IPS-NIHi7 (cell line): Measurements from ENCODE around the gene NEFH.
"Not testable (repeated sequence)": the region's sequence is repeated elsewhere in the genome, so short reads cannot be mapped to it uniquely, and the experiment has no call there.

ENCODE experiments used
- DNase-seq: peaks from one replicate; pipeline ENCODE4 v3.0.0; 2012; ENCODE audit warnings: mixed read lengths; ENCODE audit errors: extremely low spot score

NEFH gene

DNA sequence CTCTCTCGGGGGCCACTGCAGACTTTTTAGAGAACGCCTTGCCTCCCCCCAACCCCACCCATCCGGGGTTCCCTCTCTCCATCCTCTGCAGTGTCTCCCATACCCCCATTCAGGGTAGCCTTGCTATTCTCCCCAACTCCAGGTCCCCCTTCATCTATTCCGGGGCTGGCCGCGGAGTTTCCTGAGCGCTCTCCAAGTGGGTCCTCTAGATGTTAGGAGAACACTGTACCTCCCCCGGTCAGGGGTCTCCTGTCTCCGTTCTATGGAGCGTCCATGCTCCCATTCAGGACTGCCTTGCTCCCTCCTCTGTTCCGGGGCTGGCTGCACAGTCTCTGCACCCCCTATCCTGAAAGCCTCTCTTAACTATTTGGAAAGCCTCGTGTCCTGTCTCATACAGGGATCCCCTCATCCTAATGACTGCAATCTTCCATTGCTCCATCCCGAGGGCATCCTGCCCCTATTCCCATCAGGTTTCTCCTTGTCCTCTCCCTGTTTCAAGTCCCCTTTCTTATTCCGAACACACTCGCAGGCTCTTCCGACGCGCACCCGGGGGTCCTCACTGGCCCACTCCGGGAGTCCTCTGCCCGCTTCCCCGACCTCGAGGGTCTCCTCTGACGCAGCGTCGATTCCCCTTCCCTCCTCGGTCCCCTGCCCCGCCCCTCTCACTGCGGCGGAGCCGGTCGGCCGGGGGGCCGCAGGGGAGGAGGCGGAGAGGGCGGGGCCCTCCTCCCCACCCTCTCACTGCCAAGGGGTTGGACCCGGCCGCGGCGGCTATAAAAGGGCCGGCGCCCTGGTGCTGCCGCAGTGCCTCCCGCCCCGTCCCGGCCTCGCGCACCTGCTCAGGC lies at the start of gene NEFH:
TSS of gene NEFH (plus strand) at position 802 of the 845 bp plus-strand sequence. CDS start 45 bp downstream, outside the sequence.
- peak; percentile 45 for DNase-seq

DNA sequence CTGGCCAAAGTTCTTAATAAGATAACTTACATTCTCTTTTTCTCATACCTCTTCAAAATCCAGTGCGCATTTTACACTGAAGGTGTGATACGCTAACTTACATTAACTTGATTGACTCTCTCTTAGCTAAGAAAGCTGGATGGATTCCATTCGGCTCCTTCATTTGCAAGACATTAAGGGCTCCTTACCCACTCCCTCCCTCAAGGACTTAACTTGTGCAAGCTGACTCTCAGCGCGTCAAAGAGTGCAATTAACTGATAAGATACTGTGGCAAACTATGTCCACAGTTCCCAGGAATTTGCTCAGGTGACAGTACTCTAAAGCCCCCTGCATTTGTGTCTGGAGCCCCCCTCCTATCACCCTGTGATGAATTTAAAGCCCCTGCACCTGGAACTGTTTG lies 48.0 kb upstream of the NEFH start:
- DNase-seq, result no peak

DNA sequence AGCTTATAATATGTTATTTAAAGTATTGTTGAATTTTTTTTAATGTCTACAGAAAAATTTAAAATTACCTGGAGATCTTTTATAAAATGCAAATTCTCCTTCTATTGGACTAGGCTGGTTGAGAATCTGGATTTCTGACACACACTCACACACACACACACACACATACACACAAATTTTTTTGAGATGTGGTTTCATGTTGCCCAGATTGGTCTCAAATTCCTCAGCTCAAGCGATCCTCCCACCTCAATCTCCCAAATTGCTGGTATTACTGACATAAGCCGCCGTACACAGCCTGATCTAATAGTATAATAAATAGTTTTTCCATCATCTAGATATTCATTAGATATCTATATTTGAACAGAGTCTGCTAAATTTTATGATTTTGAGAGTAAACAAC lies 46.2 kb upstream of the NEFH start:
- no peak for DNase-seq

GRCh38 chr22:29434288-29434687 lies 45.7 kb upstream of the NEFH start:
- DNase-seq, result no peak

GRCh38 chr22:29435236-29436136 lies 44.5 kb upstream of the NEFH start:
- no peak for DNase-seq

DNA sequence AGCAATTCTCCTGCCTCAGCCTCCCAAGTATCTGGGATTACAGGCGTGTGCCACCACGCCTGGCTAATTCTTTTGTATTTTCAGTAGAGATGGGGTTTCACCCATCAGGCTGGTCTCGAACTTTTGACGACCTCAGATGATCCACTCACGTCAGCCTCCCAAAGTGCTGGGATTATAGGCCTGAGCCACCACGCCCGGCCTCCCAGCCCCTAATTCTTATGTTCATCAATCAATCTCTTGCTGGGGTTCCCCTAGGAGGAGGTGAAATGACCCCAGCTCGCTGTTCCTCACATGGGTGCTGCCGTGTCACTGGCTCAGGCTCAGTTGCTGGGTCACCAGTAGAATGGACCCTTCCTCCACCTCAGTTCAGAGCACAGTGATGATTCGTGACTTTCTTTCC lies 41.7 kb upstream of the NEFH start, which contains the start of gene RFPL1:
TSS of gene RFPL1 (plus strand) at position 301 of the 400 bp plus-strand sequence.
- DNase-seq, result not testable (repeated sequence)

- DNase-seq, result no peak
These were observed 37.0 kb upstream of the NEFH start for GRCh38 chr22:29442976-29443375.

GRCh38 chr22:29443452-29443851 lies 36.6 kb upstream of the NEFH start:
- DNase-seq, result no peak

GRCh38 chr22:29443861-29444792 lies 35.9 kb upstream of the NEFH start:
- DNase-seq, result no peak

GRCh38 chr22:29445508-29445907 lies 34.5 kb upstream of the NEFH start:
- DNase-seq, result no peak

DNA sequence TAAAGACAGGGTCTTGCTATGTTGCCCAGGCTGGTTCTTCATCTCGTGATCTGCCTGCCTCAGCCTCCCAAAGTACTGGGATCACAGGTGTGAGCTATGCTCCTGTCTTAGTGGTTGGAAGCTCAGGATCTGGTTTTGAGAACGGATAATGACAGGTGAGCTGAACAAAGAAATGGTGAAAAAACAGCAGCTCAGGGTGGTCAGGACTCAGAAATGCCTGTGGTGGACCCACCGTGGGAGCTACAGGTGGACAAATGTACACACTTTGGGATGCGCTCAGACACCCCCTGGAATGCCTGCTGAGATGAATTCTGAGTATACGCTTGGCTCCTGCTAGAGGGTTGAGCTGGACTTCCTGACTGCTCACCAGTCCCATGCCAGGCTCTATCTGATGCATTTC lies 32.1 kb upstream of the NEFH start:
- DNase-seq, result no peak

GRCh38 chr22:29449296-29449875 lies 30.6 kb upstream of the NEFH start:
- no peak for DNase-seq

- no peak for DNase-seq
These were observed 29.8 kb upstream of the NEFH start for GRCh38 chr22:29450222-29450621.

DNA sequence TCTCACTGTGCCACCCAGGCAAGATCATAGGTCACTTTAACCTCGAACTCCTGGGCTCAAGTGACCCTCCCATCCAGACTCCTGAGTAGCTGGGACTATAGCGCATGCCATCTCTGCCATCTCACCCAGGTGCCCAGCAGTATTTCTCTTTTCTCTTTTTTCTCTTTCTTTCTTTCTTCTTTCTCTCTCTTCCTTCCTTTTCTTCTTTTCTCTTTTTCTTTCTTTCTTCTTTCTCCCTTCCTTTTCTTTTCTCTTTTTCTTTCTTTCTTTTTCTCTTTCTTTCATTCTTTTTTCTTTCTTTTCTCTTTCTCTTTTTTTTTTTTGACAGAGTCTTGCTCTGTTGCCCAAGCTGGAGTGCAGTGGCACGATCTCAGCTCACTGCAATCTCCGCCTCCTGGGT lies 28.2 kb upstream of the NEFH start:
- no peak for DNase-seq

GRCh38 chr22:29454276-29454675 lies 25.7 kb upstream of the NEFH start:
- no peak for DNase-seq

DNA sequence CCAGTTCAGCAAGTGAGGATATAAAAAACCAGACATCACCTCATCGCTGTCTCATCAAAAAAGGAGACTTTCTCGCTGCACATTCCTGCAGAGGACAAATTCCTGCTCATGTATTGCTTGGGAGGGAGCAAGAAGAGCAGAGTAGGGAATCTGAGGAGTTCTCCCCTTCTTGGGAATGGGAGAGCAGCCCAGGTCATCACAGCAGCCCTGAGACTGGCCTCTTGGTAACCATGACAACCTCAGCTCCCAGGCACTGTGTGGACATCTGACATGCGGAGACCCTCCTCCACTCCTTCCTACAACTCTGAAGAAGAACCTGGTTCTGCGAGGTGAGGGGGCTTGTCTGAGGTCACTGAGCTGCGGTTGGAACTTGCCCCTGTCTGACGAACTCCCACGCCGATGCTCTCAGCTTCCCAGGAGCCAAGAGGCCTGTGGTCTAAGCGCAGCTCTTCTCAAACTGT lies 23.8 kb upstream of the NEFH start:
- no peak for DNase-seq

DNA sequence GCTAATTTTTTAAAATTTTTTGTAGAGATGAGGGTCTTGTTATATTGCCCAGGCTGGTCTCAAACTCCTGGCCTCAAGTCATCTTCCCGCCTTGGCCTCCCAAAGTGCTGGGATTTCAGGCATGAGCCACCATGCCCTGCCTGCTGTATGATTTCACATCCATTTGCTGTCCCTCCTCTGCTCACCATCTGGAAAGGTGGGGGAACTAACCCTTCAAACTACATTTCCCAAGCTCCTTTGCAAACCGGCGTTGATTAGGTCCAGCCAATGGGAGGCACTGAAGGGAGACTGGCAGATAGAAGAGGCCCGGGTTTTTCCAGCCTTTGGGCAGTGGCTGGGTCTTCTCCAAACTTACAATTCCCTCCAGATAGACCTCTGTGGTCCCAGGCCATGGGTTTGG lies 22.3 kb upstream of the NEFH start:
- peak; percentile 93 for DNase-seq

- DNase-seq, result no peak
These were observed 21.5 kb upstream of the NEFH start for GRCh38 chr22:29458551-29458950.

DNA sequence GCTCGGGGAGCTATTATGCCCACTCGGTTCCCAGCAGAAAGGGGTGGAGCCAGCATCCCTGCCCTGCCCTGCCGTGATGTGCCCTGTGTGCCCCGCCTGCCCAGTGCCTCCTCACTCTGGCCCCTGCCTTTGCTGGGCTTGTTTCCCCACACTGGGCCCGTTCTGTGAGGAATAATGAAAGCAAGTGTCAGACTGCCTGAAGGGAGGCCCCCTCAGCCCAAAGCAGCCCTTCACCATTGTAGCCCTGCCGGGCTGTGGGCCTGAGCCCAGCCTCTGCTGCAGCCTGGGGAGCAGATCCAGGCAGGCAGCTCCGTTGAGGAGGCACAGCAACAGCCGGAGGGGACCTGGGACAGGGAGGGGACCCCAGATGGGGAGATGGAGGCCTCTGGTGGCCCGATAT lies 20.2 kb upstream of the NEFH start:
- DNase-seq, result no peak

- no peak for DNase-seq
These were observed 18.8 kb upstream of the NEFH start for GRCh38 chr22:29461263-29461662.

GRCh38 chr22:29463629-29464028 lies 16.4 kb upstream of the NEFH start:
- no peak for DNase-seq
